GM19043 (cell line): ENCODE data around the gene P2RX6.
"Not testable (repeated sequence)": the region's sequence is repeated elsewhere in the genome, so short reads cannot be mapped to it uniquely, and the experiment has no call there.

Experiments
- ATAC-seq: cut with Tn5 transposase; IDR thresholded peaks from one replicate; pipeline ENCODE4 v1.9.1; 2021; ENCODE audit warnings: low read depth; ENCODE audit not compliant: unreplicated experiment

The P2RX6 gene

DNA sequence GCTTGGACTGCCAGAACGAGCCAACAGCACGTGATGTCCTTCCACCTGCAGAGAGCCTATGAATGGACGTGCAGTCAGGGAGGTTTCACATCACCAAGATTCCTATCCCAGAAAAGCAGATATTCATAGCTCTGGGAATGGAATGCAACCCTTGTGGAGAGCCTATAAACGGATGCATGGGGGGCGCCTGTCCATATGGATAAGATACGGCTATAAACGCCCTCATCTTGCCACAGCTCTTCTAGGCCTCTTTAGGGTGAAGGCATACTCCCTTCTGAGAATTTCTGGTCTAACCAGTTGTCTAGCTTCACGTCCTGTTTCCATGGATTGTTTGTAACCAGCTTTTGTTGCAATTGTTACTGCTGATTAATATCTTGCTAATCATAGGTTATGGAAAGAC lies 56.8 kb downstream of the P2RX6 start:
- ATAC-seq = not testable (repeated sequence)

DNA sequence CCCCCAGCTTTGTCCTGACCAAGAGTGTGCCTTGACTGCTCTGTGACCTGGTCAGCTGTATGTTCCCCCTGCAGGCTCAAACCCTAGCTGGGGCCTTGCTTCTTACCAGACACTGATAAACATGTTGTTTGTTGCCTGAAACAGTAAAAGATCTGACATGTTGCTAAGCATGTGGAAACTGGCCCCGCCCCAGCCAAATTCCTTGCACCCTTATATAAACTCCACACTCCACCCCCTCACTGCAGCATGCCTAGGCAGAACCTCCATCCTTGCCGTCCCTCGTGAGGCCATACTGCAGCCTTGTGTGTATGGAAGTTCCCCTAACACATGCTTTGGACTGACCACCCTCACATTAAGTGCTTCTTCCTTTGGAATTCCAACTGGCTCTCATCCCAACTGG lies 58.1 kb downstream of the P2RX6 start:
- no peak for ATAC-seq

DNA sequence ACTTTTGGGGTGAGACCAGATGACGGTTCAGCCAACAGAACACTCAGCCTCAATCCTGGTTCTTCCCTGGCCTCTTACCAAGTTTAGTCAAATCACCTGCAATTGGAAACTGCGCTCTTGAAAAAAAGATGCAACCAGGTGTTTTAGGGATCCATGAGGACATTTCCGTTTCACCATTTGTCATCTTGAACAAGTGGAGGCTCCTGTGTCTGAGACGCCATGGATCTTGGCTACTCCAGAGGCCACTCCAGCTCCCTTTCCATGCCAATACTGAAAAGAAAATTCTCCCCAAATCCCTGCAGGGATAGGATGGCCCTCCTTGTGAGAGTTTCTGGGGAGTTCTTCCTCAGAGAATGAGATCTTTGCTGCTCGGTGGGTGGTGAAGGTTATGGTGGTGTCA lies 58.5 kb downstream of the P2RX6 start:
- ATAC-seq = no peak

DNA sequence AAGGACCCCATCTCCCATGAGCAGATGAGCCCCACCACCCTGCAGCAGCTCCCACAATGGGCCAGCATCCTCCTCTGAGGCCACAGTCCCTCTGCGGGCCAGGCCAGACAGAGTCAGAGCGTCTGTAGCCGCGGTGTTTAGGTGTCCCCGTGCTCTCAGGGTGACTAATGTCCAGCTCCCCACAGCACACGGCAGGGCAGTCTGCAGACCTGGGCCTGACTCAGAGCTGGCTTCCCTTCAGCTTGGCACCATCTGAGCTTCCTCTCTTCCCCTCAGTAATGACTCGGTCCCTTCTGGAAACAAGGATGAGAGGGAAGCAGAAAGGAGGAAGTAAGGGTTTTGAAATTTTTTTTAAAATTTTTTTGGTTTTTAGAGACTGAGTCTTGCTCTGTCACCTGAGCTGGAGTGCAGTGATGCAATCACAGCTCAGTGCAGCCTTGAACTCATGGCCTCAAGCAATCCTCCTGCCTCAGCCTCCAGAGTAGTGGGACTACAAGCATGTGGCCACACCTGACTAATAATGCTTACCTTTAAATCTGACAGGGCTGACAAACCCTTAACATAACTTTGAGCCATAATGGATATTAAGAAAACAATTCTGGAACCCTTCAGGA lies 59.2 kb downstream of the P2RX6 start:
- no peak for ATAC-seq

DNA sequence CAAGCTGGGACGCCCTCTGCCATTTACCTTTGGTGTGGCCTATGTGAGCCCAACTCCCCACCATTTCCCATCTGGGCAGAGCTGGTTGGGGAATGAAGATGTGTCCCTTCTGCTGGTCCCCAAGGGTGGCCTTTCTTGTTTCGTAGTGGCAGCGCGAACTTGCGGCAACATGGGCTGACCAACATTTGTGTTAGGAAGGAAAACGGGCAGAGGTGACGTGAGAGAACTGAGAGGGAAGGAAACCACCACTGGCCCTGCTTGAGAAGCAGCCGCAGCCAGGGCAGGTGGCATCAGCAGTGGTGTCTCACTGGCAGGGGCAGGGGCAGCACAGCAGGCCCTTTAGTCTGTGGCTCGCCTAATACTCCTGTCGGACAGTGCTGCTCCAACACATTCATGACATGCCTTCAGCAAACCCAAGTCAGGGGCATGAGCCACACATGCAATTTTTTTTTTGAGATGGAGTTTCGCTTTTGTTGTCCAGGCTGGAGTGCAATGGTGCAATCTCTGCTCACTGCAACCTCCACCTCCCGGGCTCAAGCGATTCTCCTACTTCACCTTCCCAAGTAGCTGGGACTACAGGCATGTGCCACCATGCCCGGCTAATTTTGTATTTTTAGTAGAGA lies 60.7 kb downstream of the P2RX6 start:
- ATAC-seq = no peak

DNA sequence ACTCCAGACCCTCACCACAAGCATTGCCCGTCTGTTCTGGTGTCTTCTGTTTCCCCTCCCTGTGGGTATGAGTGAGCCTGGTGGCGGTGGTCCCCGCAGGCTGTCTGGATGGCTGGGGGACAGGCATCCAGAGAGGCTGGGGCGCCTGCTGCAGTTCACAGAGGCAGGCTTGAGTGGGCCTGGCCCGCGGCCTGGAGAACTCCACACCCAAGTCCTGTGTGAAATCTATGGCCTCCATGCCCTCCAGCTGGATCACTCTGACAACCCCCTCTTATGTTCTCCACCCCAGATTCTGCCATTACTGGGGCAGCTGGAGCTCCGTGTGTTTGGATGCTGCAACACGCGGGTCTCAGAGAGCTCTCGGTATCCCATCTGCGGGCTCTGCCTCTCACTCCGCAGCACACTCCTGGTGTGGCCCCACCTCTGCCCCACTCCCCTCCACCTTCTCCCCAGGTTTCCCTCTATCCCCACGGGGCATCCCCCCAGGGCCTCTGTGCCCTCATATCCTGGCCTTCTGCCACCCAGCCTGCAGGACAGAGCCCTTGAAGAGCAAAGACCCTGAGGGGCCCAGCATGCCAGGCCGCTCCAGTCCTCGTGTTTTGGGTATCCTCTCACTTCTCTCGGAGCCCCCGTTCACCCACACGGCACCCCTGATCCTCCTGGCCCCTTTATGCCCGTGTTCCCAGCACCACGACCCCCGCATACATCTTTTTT lies 62.1 kb downstream of the P2RX6 start:
- ATAC-seq = no peak
